OCI-LY1 (cell line): ENCODE results near the gene GMDS.

Experiments used
- H2AFZ ChIP-seq: fragments of 200-600 bp; sonication (generic), shearing (Covaris generic); 2 replicates; pipeline ENCODE4 v1.6.0; 2014; ENCODE audit warnings: antibody characterized with exemption, mild to moderate bottlenecking, low read length
- H3F3A ChIP-seq: fragments of 200-600 bp; sonication (generic), shearing (Covaris generic); 2 replicates; pipeline ENCODE4 v1.6.0; 2014; ENCODE audit warnings: mild to moderate bottlenecking, antibody characterized with exemption, low read length, moderate library complexity; ENCODE audit not compliant: insufficient read depth
- H3K27ac ChIP-seq: fragments of 200-600 bp; sonication (generic); 2 replicates; pipeline ENCODE4 v1.5.1; 2014; ENCODE audit warnings: low read length, mixed run types, mild to moderate bottlenecking, low read depth; ENCODE audit not compliant: poor library complexity, severe bottlenecking
- H3K27me3 ChIP-seq: fragments of 200-600 bp; sonication (generic); 2 replicates; pipeline ENCODE4 v1.6.0; 2014; ENCODE audit warnings: antibody characterized with exemption, mild to moderate bottlenecking, low read length, moderate library complexity; ENCODE audit not compliant: insufficient read depth
- H3K36me3 ChIP-seq: fragments of 200-600 bp; sonication (generic); 2 replicates; pipeline ENCODE4 v1.6.1; 2014; ENCODE audit warnings: mild to moderate bottlenecking, antibody characterized with exemption, low read length, moderate library complexity, mixed read lengths; ENCODE audit not compliant: insufficient read depth
- H3K4me1 ChIP-seq: fragments of 200-600 bp; sonication (generic); 2 replicates; pipeline ENCODE4 v1.5.1; 2014; ENCODE audit warnings: mild to moderate bottlenecking, low read length, moderate library complexity; ENCODE audit not compliant: insufficient read depth, severe bottlenecking
- H3K4me2 ChIP-seq: fragments of 200-600 bp; sonication (generic), shearing (Covaris generic); 2 replicates; pipeline ENCODE4 v1.6.1; 2014; ENCODE audit warnings: low read length
- H3K4me3 ChIP-seq: fragments of 200-600 bp; sonication (generic); 2 replicates; pipeline ENCODE4 v1.5.1; 2014; ENCODE audit warnings: low read length, low read depth, mild to moderate bottlenecking, mixed read lengths; ENCODE audit not compliant: poor library complexity, severe bottlenecking
- H3K79me2 ChIP-seq: fragments of 200-600 bp; shearing (Covaris generic); 2 replicates; pipeline ENCODE4 v1.6.1; 2016; ENCODE audit warnings: mixed run types, low read length, mixed read lengths; ENCODE audit not compliant: insufficient read depth
- H3K9ac ChIP-seq: fragments of 200-600 bp; sonication (generic), shearing (Covaris generic); 2 replicates; pipeline ENCODE4 v1.6.1; 2014; ENCODE audit warnings: mild to moderate bottlenecking, low read length, mixed read lengths
- H3K9me2 ChIP-seq: fragments of 200-600 bp; sonication (generic), shearing (Covaris generic); 2 replicates; pipeline ENCODE4 v1.6.1; 2014; ENCODE audit warnings: low read depth, mild to moderate bottlenecking, low read length, mixed read lengths
- H3K9me3 ChIP-seq: fragments of 200-600 bp; shearing (Covaris generic); 2 replicates; pipeline ENCODE4 v1.6.1; 2014; ENCODE audit warnings: low read length, mixed read lengths
- H4K20me1 ChIP-seq: fragments of 200-600 bp; sonication (generic), shearing (Covaris generic); 2 replicates; pipeline ENCODE4 v1.6.0; 2016; ENCODE audit warnings: mild to moderate bottlenecking, low read length; ENCODE audit not compliant: insufficient read depth
- CTCF ChIP-seq: fragments of 200-600 bp; sonication (generic), shearing (Covaris generic); IDR thresholded peaks from 2 replicates; pipeline ENCODE4 v1.5.1; 2017; ENCODE audit warnings: mild to moderate bottlenecking, antibody characterized with exemption, low read length, moderate library complexity, mixed read lengths
- EZH2 ChIP-seq: fragments of 200-600 bp; sonication (generic), shearing (Covaris generic); IDR thresholded peaks from 2 replicates; pipeline ENCODE4 v1.8.0; 2017; ENCODE audit warnings: borderline replicate concordance, mixed run types, mild to moderate bottlenecking, antibody characterized with exemption, low read length, moderate library complexity, mixed read lengths

GMDS gene

GRCh38 chr6:1777921-1778685 lies 467.3 kb downstream of the GMDS start:
- Histone ChIP-seq H3K79me2 (no peaks in the 10 kb centered on the region), H3K27ac (no peak overlapping the region), H4K20me1 (no peaks in the 10 kb centered on the region), H3K27me3 (no peaks in the 10 kb centered on the region), H3K4me3 (no peak overlapping the region), H3K36me3 (no peaks in the 10 kb centered on the region), H3K9me2 (no peaks in the 10 kb centered on the region), H3K4me1 (peaks cover 16% of the 10 kb centered on the region), H3K9me3 (no peaks in the 10 kb centered on the region), H3K9ac (no peak overlapping the region), H3F3A (no peaks in the 10 kb centered on the region), H2AFZ (no peak overlapping the region), H3K4me2 (no peak overlapping the region)
- no peak for TF ChIP-seq EZH2
- no peak for TF ChIP-seq CTCF

GRCh38 chr6:1775441-1775840 lies 470.0 kb downstream of the GMDS start:
- H3K27me3 ChIP-seq, result no peaks in the 10 kb centered on the region

GRCh38 chr6:1774226-1774915 lies 471.0 kb downstream of the GMDS start:
- Histone ChIP-seq H2AFZ (no peak overlapping the region), H3K79me2 (no peaks in the 10 kb centered on the region), H3F3A (no peaks in the 10 kb centered on the region), H3K9me2 (no peaks in the 10 kb centered on the region), H3K36me3 (no peaks in the 10 kb centered on the region), H3K27me3 (no peaks in the 10 kb centered on the region), H3K9ac (no peak overlapping the region), H3K27ac (no peak overlapping the region), H3K9me3 (no peaks in the 10 kb centered on the region), H3K4me2 (no peak overlapping the region), H4K20me1 (no peaks in the 10 kb centered on the region), H3K4me1 (peaks cover 31% of the 10 kb centered on the region), H3K4me3 (no peak overlapping the region)
- no peak for TF ChIP-seq EZH2
- TF ChIP-seq CTCF, result no peak

More at GRCh38 chr6:1775441-1775840, 470.0 kb downstream of the GMDS start:
- H3K36me3 ChIP-seq, result no peaks in the 10 kb centered on the region
- H3K79me2 ChIP-seq, result no peaks in the 10 kb centered on the region
- H3K9ac ChIP-seq, result no peak overlapping the region
- H3K9me3 ChIP-seq, result no peaks in the 10 kb centered on the region
- H3K4me2 ChIP-seq, result no peak overlapping the region
- H3K27ac ChIP-seq, result no peak overlapping the region
- no peaks in the 10 kb centered on the region for H3K9me2 ChIP-seq
- no peak overlapping the region for H3K4me3 ChIP-seq
- H4K20me1 ChIP-seq, result no peaks in the 10 kb centered on the region
- no peak overlapping the region for H2AFZ ChIP-seq
- TF ChIP-seq CTCF (no peak), EZH2 (no peak)
- H3K4me1 ChIP-seq, result peaks cover 31% of the 10 kb centered on the region
- no peaks in the 10 kb centered on the region for H3F3A ChIP-seq
